Gastroesophageal sphincter (tissue), 3 donors: ENCODE data around the gene MRPS26.

Experiments
- EP300 ChIP-seq: sonication (generic); formaldehyde crosslinking; IDR thresholded peaks from one replicate; pipeline ENCODE4 v1.6.1; 2017; ENCODE audit warnings: antibody characterized with exemption, mild to moderate bottlenecking
- POLR2A ChIP-seq, 2 donors: fragments of 450-650 bp; IDR thresholded peaks; one replicate each; pipeline ENCODE4 v1.6.1; 2017; ENCODE audit warnings: antibody characterized with exemption in 2 of 2, mild to moderate bottlenecking in 2 of 2, moderate library complexity in 1 of 2
- POLR2AphosphoS5 ChIP-seq: sonication (generic); formaldehyde crosslinking; IDR thresholded peaks from one replicate; pipeline ENCODE4 v1.6.1; 2017; ENCODE audit warnings: antibody characterized with exemption
- TF ChIP-seq, protein P1 (sequence below), 4 experiments: fragments of 200-600 bp in 2 of 4; fragments of 450-650 bp in 2 of 4; sonication (generic) in 1 of 4; IDR thresholded peaks; one replicate each; pipeline ENCODE4 v1.5.1; 2017 to 2019; ENCODE audit warnings: antibody characterized with exemption in 4 of 4, mild to moderate bottlenecking in 2 of 4, moderate library complexity in 2 of 4

DNA sequence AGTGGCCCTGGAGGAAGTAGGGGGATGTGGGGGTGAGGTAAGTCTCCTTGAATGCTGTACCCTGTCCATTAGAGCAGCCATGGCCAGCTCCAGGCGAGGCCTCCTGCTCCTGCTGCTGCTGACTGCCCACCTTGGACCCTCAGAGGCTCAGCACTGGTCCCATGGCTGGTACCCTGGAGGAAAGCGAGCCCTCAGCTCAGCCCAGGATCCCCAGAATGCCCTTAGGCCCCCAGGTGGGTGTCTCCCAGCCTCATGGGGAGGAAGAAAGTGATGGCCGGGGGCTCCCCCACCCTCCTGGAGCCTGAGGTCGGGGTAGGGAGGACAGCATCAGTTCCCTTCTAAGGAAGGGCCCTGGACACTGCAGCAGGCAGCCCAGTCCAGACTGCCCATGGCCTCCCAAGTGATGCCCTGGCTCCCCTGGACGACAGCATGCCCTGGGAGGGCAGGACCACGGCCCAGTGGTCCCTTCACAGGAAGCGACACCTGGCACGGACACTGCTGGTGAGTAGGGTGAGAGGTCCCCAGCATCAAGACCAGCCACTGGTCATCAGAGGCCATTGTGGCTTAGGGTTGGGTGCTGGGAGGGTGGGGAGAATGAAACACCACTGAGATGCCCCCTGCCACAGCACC lies 1.4 kb upstream of the MRPS26 start:
- no peak for TF ChIP-seq POLR2AphosphoS5
- TF ChIP-seq, protein P1, sequence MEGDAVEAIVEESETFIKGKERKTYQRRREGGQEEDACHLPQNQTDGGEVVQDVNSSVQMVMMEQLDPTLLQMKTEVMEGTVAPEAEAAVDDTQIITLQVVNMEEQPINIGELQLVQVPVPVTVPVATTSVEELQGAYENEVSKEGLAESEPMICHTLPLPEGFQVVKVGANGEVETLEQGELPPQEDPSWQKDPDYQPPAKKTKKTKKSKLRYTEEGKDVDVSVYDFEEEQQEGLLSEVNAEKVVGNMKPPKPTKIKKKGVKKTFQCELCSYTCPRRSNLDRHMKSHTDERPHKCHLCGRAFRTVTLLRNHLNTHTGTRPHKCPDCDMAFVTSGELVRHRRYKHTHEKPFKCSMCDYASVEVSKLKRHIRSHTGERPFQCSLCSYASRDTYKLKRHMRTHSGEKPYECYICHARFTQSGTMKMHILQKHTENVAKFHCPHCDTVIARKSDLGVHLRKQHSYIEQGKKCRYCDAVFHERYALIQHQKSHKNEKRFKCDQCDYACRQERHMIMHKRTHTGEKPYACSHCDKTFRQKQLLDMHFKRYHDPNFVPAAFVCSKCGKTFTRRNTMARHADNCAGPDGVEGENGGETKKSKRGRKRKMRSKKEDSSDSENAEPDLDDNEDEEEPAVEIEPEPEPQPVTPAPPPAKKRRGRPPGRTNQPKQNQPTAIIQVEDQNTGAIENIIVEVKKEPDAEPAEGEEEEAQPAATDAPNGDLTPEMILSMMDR (IDR thresholded peaks at IDR 0.05) = no peak
- TF ChIP-seq POLR2A (IDR thresholded peaks at IDR 0.05) = no peak
- TF ChIP-seq EP300 = no peak
